B cell (primary cell): ENCODE data around the gene MATN1. TPM values are rescaled to one million over a fixed set of nuclear protein-coding genes. Genes with fewer than 3 reads are reported as not detected.
A peak's percentile ranks its signal among the peaks of the same experiment; 100 is the strongest.

Source experiments
- ATAC-seq: fragments of 200-7000 bp; cut with Tn5 transposase; one replicate; pipeline ENCODE4 v1.10.0; 2021; ENCODE audit warnings: low read depth, mild to moderate bottlenecking, moderate number of reproducible peaks, moderate library complexity
- CTCF ChIA-PET: fragments of 350-600 bp; sonication (Branson Sonifier 250); formaldehyde crosslinking; loops from one replicate; lab custom pipeline; 2021; ENCODE audit warnings: antibody characterized with exemption, inconsistent platforms; lab: Charles Lee
- POLR2A ChIA-PET: fragments of 350-600 bp; sonication (Branson Sonifier 250); formaldehyde crosslinking; loops from one replicate; lab custom pipeline; 2021; ENCODE audit warnings: antibody characterized with exemption; lab: Charles Lee
- DNase-seq: peaks from one replicate; pipeline ENCODE4 v3.0.0; 2013
- H2AFZ ChIP-seq: 2 replicates; pipeline ENCODE4 v1.6.1; 2012; ENCODE audit warnings: mild to moderate bottlenecking, low read depth, low read length; ENCODE audit not compliant: insufficient read depth, poor library complexity, severe bottlenecking
- H3K27ac ChIP-seq, 2 donors: 1 replicate in 1 of 2; 2 replicates in 1 of 2; pipeline ENCODE4 v1.5.1; 2012 to 2013; ENCODE audit warnings: low read length in 2 of 2, mild to moderate bottlenecking in 2 of 2, moderate library complexity in 1 of 2
- H3K27me3 ChIP-seq, 4 experiments: fragments of 200-600 bp in 1 of 4; sonication (generic) in 1 of 4; replicated peaks in 1 of 4; 1 replicate in 2 of 4; 2 replicates in 2 of 4; pipeline versions ENCODE4 v1.6.1 to v1.7.0; 2013 to 2016; ENCODE audit warnings: low read length in 3 of 4, mild to moderate bottlenecking in 2 of 4, mixed read lengths in 1 of 4, moderate library complexity in 1 of 4; ENCODE audit not compliant: insufficient read depth in 4 of 4, control insufficient read depth in 3 of 4; ENCODE audit errors: control extremely low read depth in 1 of 4
- H3K36me3 ChIP-seq, 2 experiments: replicated peaks in 1 of 2; 1 replicate in 1 of 2; 2 replicates in 1 of 2; pipeline versions ENCODE4 v1.6.1 to v1.7.1; 2013; ENCODE audit warnings: low read length in 1 of 2; ENCODE audit not compliant: insufficient read depth in 2 of 2, control insufficient read depth in 1 of 2; ENCODE audit errors: control extremely low read depth in 1 of 2, extremely low read depth in 1 of 2
- H3K4me1 ChIP-seq, 2 donors: fragments of 200-600 bp in 1 of 2; sonication (generic) in 1 of 2; 1 replicate in 1 of 2; 2 replicates in 1 of 2; pipeline versions ENCODE4 v1.5.1 to v1.6.1; 2013 to 2017; ENCODE audit warnings: low read length in 2 of 2; ENCODE audit not compliant: control insufficient read depth in 2 of 2, insufficient read depth in 2 of 2
- H3K4me2 ChIP-seq: replicated peaks from 2 replicates; pipeline ENCODE3; 2012; ENCODE audit warnings: mild to moderate bottlenecking, low read depth, low read length; ENCODE audit not compliant: poor library complexity, severe bottlenecking
- H3K4me3 ChIP-seq, 5 experiments: fragments of 200-600 bp in 1 of 5; sonication (generic) in 1 of 5; 1 replicate in 3 of 5; 2 replicates in 2 of 5; pipeline versions ENCODE4 v1.5.1 to v1.7.0; 2011 to 2016; ENCODE audit warnings: low read length in 4 of 5, mild to moderate bottlenecking in 4 of 5, low read depth in 2 of 5, control low read depth in 1 of 5, moderate library complexity in 1 of 5; ENCODE audit not compliant: insufficient read depth in 1 of 5; ENCODE audit errors: control extremely low read depth in 1 of 5, extremely low read depth in 1 of 5
- H3K79me2 ChIP-seq: fragments of 200-600 bp; sonication (generic); one replicate; pipeline ENCODE4 v1.6.0; 2016; ENCODE audit warnings: low read length; ENCODE audit not compliant: control insufficient read depth, insufficient read depth
- H3K9ac ChIP-seq: fragments of 200-600 bp; sonication (generic); 2 replicates; pipeline ENCODE4 v1.6.1; 2017; ENCODE audit warnings: mild to moderate bottlenecking, low read length, moderate library complexity
- H3K9me3 ChIP-seq, 3 donors: one replicate each; pipeline versions ENCODE4 v1.6.1 to v1.7.1; 2013; ENCODE audit warnings: low read length in 2 of 3; ENCODE audit not compliant: control insufficient read depth in 2 of 3, insufficient read depth in 1 of 3; ENCODE audit errors: control extremely low read depth in 1 of 3
- H4K20me1 ChIP-seq: 2 replicates; pipeline ENCODE4 v1.6.0; 2012; ENCODE audit warnings: mild to moderate bottlenecking, low read length; ENCODE audit not compliant: insufficient read depth, control insufficient read depth, poor library complexity, severe bottlenecking
- H3K27ac Mint-ChIP-seq: one replicate; pipeline ENCODE4 v1.8.0; 2021; ENCODE audit warnings: mixed read lengths
- H3K27me3 Mint-ChIP-seq: one replicate; pipeline ENCODE4 v1.8.0; 2021; ENCODE audit warnings: mixed read lengths
- H3K4me1 Mint-ChIP-seq: one replicate; pipeline ENCODE4 v1.8.0; 2021; ENCODE audit warnings: mixed read lengths
- H3K4me3 Mint-ChIP-seq: one replicate; pipeline ENCODE4 v1.8.0; 2021; ENCODE audit warnings: mixed read lengths
- H3K9me3 Mint-ChIP-seq: one replicate; pipeline ENCODE4 v1.8.0; 2022; ENCODE audit warnings: mixed read lengths; ENCODE audit not compliant: insufficient read depth
- EZH2 ChIP-seq: IDR thresholded peaks from 2 replicates; pipeline ENCODE4 v1.6.1; 2012; ENCODE audit warnings: borderline replicate concordance, low read depth, mild to moderate bottlenecking, moderate library complexity, low read length; ENCODE audit not compliant: insufficient read depth, poor library complexity, severe bottlenecking
- WGBS: methylation state at CpG from one replicate; pipeline ENCODE4 v1.1.5; 2013; ENCODE audit warnings: missing lambda C conversion rate; ENCODE audit not compliant: insufficient coverage; 5-methylcytosine and 5-hydroxymethylcytosine counted together
- intact Hi-C: fragments of 100-400 bp; cut with micrococcal nuclease; formaldehyde crosslinking; loops from one replicate; pipeline ENCODE4 v1.10.0; 2022
- polyA plus RNA-seq: library from polyadenylated mRNA; depleted of rRNA; stranded (reverse); fragments of >200 nt; gene quantifications from 2 replicates; pipeline ENCODE4 v1.2.3, GENCODE V29; 2012
- total RNA-seq, 2 donors: library from RNA; stranded (reverse); fragments of 120-200 nt in 1 of 2; gene quantifications; 1 replicate in 1 of 2; 2 replicates in 1 of 2; pipeline versions ENCODE4 v1.2.3 to v1.2.4, GENCODE V29; 2013 to 2022
- TF ChIP-seq, protein P1 (sequence below): fragments of 200-600 bp; IDR thresholded peaks from one replicate; pipeline ENCODE4 v1.8.0; 2022; ENCODE audit warnings: antibody characterized with exemption, mild to moderate bottlenecking

MATN1 gene
- total and polyA plus RNA-seq, 2 donors (not counting 1 experiment from before 2014, with no cell fraction given): 2.5 to 3.2 TPM

DNA sequence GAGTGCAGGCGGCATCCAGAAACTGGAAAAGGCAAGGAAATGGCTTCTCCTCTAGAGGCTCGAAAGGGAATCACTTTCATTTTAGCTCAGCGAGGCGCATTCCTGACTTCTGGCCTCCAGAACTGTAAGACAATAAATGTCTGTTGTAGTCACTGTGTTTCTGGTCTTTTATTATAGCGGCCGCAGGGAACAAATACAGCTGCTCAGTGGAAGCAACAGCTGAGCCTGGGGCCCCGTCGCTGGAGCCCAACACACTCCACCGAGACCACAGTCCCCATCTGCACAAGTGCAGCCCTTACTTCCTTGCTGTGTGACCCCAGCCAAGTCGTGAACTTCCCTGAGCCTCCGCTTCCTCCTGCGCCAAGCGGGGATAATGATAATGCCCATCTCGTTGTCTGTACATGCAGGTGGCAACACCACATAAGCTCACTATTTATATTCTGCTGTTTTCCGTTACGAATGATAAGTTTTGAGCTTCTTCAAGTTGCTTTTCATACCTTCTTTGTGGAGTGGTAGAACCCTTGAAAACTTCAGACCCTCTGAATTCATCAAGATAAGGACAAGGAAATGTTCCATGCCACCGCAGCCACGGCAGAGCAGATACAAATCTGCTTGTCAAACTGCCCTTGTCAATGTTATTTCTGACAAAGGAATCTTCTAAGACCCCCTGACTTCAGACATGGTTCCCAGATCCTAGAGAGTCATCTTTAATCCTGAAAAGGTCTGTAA, 37.4 kb upstream of the MATN1 start:
- peak overlapping the region; percentile 95 for H3K27ac Mint-ChIP-seq
- intact Hi-C loops: no loop called here
- DNase-seq (peak; percentile 60), ATAC-seq (no peak)
- Histone ChIP-seq H3K36me3 (peaks cover 0 to 11% of the 10 kb centered on the region in 2 experiments), H4K20me1 (peaks cover 17% of the 10 kb centered on the region), H2AFZ (peak overlapping the region; percentile 58), H3K4me3 (peak overlapping the region in 4 of 5 experiments; percentile 12 to 96 (median 26)), H3K79me2 (peaks cover 58% of the 10 kb centered on the region), H3K4me1 (peaks cover 64 to 79% of the 10 kb centered on the region in 2 donors), H3K4me2 (peak overlapping the region; percentile 94), H3K27ac (peak overlapping the region; percentile 82 to 98), H3K9ac (peak overlapping the region; percentile 98), H3K27me3 (no peaks in the 10 kb centered on the region), H3K9me3 (no peaks in the 10 kb centered on the region)
- POLR2A ChIA-PET: interaction anchor here (0.7 to 4.7 kb wide), 11 partner anchors 9 to 42 kb away, joined by 3 to 40 read pairs (median 4); no protein-coding TSS in a partner anchor
- no peak for TF ChIP-seq EZH2
- TF ChIP-seq, protein P1, sequence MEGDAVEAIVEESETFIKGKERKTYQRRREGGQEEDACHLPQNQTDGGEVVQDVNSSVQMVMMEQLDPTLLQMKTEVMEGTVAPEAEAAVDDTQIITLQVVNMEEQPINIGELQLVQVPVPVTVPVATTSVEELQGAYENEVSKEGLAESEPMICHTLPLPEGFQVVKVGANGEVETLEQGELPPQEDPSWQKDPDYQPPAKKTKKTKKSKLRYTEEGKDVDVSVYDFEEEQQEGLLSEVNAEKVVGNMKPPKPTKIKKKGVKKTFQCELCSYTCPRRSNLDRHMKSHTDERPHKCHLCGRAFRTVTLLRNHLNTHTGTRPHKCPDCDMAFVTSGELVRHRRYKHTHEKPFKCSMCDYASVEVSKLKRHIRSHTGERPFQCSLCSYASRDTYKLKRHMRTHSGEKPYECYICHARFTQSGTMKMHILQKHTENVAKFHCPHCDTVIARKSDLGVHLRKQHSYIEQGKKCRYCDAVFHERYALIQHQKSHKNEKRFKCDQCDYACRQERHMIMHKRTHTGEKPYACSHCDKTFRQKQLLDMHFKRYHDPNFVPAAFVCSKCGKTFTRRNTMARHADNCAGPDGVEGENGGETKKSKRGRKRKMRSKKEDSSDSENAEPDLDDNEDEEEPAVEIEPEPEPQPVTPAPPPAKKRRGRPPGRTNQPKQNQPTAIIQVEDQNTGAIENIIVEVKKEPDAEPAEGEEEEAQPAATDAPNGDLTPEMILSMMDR: no peak
- peak overlapping the region; percentile 92 for H3K4me3 Mint-ChIP-seq
- CTCF ChIA-PET: interaction anchor here (1.0 to 27.3 kb wide), 6 partner anchors 10 to 30 kb away, joined by 3 to 769 read pairs (median 4); partner anchors contain the start of gene MATN1
- peaks cover 81% of the 10 kb centered on the region for H3K4me1 Mint-ChIP-seq
- H3K9me3 Mint-ChIP-seq: no peaks in the 10 kb centered on the region
- H3K27me3 Mint-ChIP-seq: no peaks in the 10 kb centered on the region
- 16% methylated on average over 7 of the region's 18 CpGs for WGBS
